ACHN (cell line): ENCODE measurements around the gene MFAP3.
A peak's percentile ranks its signal among the peaks of the same experiment; 100 is the strongest.

Source experiments
- DNase-seq: peaks from one replicate; pipeline ENCODE4 v3.0.0-alpha.2; 2015
- in situ Hi-C: cut with HindIII; loops from 2 replicates; pipeline ENCODE4 v1.10.0; 2017; ENCODE audit warnings: low sequenced_read_pairs, low pct_ligation_motif_present, low pct_unique_long_range_greater_than_20kb

Gene MFAP3

DNA sequence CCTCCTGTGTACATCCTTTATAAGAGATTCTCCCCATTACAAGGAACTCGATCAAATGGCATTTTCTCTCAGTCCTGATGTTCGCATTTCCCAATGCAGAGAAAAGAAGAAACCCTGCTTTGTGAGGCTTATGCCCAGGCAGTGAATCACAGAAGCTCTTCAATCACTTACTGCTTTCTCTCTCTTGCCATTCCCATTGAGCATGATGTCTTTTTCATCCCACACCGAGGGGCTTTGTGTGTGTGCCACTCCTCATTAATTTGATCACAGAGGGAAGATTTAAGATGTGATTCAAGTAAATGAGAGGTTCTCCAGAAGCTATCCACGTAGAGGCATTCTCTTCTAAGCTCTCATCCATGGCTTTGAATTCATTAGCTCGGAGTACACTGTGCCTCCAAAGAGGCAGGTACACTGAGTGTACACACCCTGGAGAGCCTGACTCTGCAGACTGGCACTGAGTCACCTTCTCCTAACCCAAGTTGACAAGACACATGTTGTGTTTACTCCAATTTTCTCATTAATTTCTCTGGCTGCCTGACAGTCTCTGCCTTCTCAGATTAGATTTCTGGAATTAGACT is 45.4 kb downstream of the MFAP3 start:
- in situ Hi-C loops: no loop called here
- DNase-seq: no peak

DNA sequence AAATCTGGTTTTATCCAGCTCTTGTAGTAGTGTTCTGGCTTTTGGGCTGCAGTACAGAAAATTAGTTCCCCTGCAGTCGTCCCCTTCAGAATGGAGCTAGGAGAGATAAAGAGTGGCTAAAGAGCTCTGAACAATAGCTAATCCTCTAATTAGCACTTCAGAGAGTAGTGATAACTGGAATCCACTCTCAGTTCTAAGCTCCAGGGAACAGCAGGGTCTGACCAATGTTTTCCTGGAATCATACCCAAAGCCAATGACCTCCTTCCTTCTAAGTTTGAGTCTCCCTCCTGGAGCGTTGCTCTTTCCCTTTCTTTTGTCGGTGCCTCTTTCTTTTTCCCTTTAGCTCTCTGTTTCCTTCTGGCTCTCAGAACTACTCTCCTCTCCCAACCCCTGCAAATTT is 47.4 kb downstream of the MFAP3 start:
- DNase-seq: no peak
- in situ Hi-C loops: no loop called here

DNA sequence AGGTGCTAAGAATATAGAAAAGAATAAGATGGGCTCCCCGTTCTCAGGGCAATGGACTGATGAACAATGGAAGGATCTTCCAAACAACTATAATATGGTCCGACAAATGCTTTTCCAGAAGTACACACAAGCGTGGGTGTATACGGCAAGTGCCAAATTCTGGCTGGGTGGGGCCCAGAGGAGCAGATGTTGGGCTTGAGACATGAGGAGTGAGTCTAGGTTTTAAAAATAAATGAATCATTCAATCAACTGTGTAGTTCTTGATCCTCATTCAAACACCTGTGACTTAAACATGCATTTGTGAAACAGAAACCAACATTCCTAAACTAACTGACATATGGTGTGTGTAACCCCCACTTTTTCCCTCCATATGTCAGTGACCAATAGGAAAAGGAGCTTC is 47.9 kb downstream of the MFAP3 start:
- in situ Hi-C loops: no loop called here
- no peak for DNase-seq

DNA sequence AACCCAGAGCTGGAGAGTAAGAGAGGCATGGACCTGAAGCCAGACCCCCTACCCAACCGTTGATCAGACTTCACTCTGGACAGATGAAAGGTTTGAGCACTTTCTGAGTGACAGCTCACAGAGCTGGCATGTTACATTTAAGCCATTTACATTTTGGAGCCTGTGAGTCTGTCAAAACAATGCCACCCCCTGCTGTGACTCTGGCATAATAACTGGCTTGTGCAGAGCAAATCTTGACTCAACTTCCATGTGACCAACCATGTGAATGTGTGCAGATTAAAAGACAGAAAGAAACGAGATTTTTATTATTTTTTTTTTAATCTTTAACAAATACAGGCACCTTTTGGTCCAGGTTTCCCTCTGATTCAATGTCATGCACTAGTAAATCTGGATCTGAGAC is 48.5 kb downstream of the MFAP3 start:
- in situ Hi-C loops: no loop called here
- DNase-seq: peak; percentile 68

DNA sequence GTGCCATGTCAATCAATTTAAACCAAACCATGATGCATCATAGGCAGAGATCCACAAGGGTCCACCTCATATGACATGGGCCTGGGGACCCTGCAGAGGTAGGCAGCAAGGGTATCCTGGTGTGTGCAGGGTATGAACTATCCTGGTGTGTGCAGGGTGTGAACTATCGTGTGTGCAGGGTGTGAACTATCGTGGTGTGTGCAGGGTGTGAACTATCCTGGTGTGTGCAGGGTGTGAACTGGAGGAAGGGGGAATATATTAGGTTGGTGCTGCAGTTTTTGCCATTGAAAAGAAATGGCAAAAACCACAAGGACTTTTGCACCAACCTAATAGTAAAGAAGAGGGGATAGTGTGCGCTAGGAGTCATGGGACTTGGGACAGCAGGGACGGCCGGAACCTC is 50.0 kb downstream of the MFAP3 start:
- in situ Hi-C loops: no loop called here
- no peak for DNase-seq

DNA sequence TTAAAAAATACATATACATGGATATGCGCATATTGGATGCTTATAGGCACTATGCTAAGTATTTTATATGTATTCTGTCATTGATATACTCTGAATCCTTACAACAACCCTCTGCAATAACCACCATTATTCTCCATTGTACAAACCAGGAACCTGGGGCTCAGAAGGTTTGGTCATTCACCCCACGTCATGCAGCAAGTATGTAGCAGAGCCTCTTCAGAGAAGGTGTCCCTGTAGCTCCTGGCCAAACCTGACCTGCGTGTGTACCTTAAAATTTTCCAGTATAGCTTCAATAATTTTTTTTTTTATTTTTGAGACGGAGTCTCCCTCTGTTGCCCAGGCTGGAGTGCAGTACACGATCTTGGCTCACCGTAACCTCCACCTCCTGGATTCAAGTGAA is 51.9 kb downstream of the MFAP3 start:
- in situ Hi-C loops: no loop called here
- DNase-seq: no peak

DNA sequence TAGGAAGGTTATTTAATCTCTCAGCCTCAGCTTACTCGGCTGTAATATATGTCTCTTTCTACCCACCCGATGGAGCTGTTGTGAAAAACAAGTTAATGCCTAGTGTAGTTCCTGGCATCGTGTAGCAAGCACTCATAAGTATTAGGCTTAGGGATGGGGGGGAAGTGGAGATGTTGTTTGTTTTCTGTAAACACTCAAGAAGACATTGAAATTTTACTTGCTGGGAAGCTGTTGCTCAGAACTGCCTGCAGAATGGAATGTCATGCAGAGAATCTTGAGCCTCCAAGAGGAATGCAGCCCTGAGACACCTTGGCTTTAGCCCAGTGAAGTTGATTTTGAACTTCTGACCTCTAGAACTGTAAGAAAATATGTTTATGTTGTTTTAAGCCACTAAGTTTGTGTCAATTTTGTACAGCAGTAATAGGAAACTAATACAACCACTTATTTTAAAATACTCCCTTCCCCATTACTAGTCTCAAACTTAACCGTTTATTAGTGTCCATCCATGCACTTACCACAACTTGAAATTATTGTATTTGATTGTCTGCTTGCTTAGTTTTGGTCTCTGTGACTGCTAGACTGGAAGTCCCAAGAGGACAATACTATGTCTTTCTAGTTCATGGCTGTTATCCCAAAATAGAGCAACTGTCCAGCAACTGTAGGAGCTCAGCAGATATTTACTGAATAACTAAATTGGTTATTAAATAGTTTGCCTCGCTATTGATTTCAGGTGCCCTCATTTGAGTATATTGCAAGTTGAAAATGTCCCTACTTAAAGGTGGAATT is 53.8 kb downstream of the MFAP3 start:
- in situ Hi-C loops: no loop called here
- peak; percentile 13 for DNase-seq

DNA sequence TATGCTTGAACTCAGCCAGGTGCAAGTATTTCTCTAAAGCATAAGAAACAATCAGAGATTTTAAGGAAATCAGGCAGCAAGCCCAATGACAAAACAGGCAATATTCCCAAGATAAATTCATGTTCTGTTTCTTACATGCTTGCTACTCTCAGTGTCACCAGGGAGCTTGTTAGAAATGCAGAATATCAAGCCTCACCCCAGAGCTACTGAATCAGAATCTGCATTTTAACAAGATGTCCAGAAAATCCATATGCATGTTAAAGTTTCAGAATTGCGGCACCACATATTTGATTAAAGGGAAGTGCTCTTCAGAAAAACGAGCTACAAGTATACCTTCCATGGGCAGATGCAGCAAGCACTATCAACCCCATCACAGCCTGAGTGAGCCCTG is 54.4 kb downstream of the MFAP3 start:
- in situ Hi-C loops: no loop called here
- DNase-seq: no peak

DNA sequence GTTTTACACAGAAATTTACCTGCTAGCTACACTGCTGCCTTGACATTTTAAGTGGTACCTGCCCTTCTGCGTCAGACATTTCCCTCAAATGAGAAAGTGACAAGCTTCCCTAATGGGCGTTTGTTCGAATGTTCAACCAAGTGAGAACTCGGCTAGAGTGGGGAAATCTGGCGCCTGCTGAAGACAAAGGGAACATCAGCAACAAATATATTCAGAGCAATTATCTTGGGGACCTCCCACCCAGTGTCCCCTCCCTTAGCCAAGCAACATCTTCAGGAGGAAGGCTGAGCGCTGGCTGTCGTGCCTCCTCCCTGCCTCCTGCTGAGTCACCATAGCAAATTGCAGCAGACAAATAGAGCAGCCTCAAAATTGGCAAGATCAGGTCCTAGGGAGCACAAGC is 57.1 kb downstream of the MFAP3 start:
- in situ Hi-C loops: no loop called here
- DNase-seq: no peak

DNA sequence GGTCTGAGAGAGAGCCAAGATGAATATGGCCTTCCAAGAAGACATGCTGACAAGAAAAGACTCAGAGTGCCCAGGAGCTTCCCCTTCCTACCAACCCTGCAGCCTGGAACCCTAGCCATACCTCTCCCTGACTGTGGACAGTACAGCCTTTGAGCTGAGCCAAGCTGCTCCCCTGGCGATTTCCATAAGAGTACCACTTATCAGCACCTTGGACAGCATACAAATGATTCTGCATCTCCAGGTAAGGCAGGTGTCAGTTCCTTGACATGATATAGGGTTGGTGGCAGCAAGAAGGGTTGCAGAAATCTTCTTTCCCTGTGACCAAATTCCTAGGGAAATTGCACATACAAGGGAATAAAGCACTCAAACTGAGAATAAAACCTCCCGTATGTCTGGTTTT is 58.3 kb downstream of the MFAP3 start:
- in situ Hi-C loops: no loop called here
- no peak for DNase-seq

DNA sequence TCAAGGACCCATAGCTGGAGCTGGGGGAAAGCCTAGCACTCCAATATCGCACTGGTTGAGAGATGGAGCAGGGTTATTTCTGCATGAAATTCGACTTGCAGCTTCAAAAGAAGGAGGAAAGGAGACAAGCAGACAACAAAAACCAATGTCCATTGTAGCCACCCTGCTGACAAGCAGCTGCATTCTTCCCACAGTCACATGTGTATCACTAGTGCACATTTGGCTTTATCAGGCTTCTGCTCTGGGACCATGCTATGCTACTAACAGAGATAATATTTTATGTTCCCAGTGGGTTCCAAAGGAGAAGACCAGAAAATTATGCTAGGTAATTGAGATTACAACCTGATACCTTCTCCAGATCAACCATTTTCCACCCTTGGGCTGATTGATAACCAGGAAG is 59.7 kb downstream of the MFAP3 start:
- in situ Hi-C loops: no loop called here
- no peak for DNase-seq

DNA sequence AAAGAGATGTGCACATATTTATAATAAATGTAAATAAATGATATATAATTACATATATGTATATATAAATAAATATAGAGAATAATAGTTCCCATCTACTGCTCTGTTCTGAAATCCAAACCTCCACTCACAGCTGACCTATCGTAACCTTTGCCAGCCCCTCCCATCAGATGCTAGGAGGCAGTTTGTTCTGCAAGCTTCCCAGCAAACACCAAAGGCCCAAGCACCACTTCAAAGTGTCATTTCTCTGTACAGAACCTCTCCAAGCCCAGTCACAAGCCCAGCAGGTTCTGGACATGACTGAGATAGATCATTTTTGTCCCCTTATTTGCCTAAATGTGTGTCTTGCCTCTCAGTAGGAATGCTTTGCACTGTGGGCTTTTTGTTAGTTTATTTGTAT is 62.4 kb downstream of the MFAP3 start:
- DNase-seq: no peak

DNA sequence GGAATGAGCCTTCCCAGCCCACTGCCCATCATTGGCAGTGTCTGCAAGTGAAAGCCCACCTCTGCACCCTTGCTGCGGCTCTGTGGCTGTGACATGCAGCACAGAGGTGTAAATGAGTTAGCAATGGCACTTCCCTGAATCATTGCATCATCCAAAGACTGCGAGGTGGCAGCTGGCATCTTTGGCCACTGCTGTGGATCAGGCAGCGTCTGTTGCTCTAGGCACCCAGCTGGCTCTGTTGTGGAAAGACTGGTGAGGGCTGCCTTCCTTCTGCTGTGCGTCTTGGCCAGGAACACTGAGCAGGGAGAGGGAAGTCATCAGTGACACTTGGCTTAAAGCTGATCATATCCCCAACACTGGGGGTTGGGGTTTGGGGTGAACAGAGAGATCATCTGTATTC is 64.5 kb downstream of the MFAP3 start:
- in situ Hi-C loops: no loop called here
- no peak for DNase-seq

More for the DNA sequence above, 62.4 kb downstream of the MFAP3 start:
- in situ Hi-C loops: no loop called here
